Measurements from ENCODE around the gene CEP72. TPM values are rescaled to one million over a fixed set of nuclear protein-coding genes. Genes with fewer than 3 reads are reported as not detected.

CEP72 gene
- total RNA-seq, 3 donors from 2014 or later, result 1.9 to 10.5 (median 4.3) TPM

GRCh38 chr5:571791-572190 lies 40.3 kb upstream of the CEP72 start:
- Histone ChIP-seq H3K4me3 (no peak overlapping the region), H3K9me3 (peaks cover 4 to 13% of the 10 kb centered on the region in 2 donors), H3K27me3 (peaks cover 0 to 54% of the 10 kb centered on the region in 2 donors), H3K4me1 (no peaks in the 10 kb centered on the region), H3K36me3 (no peaks in the 10 kb centered on the region), H3K27ac (no peak overlapping the region)
- DNase-seq (ENCODE audit: low spot score in 2 of 2), result no peak
- TF ChIP-seq CTCF (IDR thresholded peaks at IDR 0.05) (no peak), POLR2A (IDR thresholded peaks at IDR 0.05) (no peak), POLR2AphosphoS5 (IDR thresholded peaks at IDR 0.05) (no peak)
- intact Hi-C loops (cut with DNase I; ENCODE audit: low total_unique reads), result no loop called here

GRCh38 chr5:572398-573019 lies 39.6 kb upstream of the CEP72 start:
- intact Hi-C loops (cut with DNase I; ENCODE audit: low total_unique reads), result no loop called here
- DNase-seq (ENCODE audit: low spot score in 2 of 2), result no peak
- Histone ChIP-seq H3K27me3 (peaks cover 0 to 49% of the 10 kb centered on the region in 2 donors), H3K9me3 (peaks cover 4 to 20% of the 10 kb centered on the region in 2 donors), H3K4me1 (no peaks in the 10 kb centered on the region), H3K4me3 (no peak overlapping the region), H3K27ac (no peak overlapping the region), H3K36me3 (no peaks in the 10 kb centered on the region)
- no peak for TF ChIP-seq POLR2A (IDR thresholded peaks at IDR 0.05)
- TF ChIP-seq CTCF (IDR thresholded peaks at IDR 0.05), result no peak
- no peak for TF ChIP-seq POLR2AphosphoS5 (IDR thresholded peaks at IDR 0.05)

- peaks cover 4 to 23% of the 10 kb centered on the region in 2 donors for H3K9me3 ChIP-seq
- H3K4me3 ChIP-seq, result no peak overlapping the region
- intact Hi-C loops (cut with DNase I; ENCODE audit: low total_unique reads), result no loop called here
- no peak overlapping the region for H3K27ac ChIP-seq
- no peaks in the 10 kb centered on the region for H3K36me3 ChIP-seq
- no peaks in the 10 kb centered on the region for H3K4me1 ChIP-seq
- peaks cover 0 to 42% of the 10 kb centered on the region in 2 donors for H3K27me3 ChIP-seq
- DNase-seq (ENCODE audit: low spot score in 2 of 2), result no peak
- no peak for TF ChIP-seq CTCF (IDR thresholded peaks at IDR 0.05)
- no peak for TF ChIP-seq POLR2AphosphoS5 (IDR thresholded peaks at IDR 0.05)
- TF ChIP-seq POLR2A (IDR thresholded peaks at IDR 0.05), result no peak
Measured at GRCh38 chr5:573206-573605, 38.9 kb upstream of the CEP72 start.

GRCh38 chr5:573976-574375 lies 38.2 kb upstream of the CEP72 start:
- peaks cover 0 to 39% of the 10 kb centered on the region in 2 donors for H3K27me3 ChIP-seq
- no peak for DNase-seq (ENCODE audit: low spot score in 2 of 2)

More at GRCh38 chr5:573976-574375, 38.2 kb upstream of the CEP72 start:
- Histone ChIP-seq H3K4me3 (no peak overlapping the region), H3K4me1 (no peaks in the 10 kb centered on the region), H3K27ac (no peak overlapping the region), H3K9me3 (peaks cover 4 to 23% of the 10 kb centered on the region in 2 donors), H3K36me3 (no peaks in the 10 kb centered on the region)
- TF ChIP-seq CTCF (IDR thresholded peaks at IDR 0.05) (no peak), POLR2AphosphoS5 (IDR thresholded peaks at IDR 0.05) (no peak), POLR2A (IDR thresholded peaks at IDR 0.05) (no peak)
- intact Hi-C loops (cut with DNase I; ENCODE audit: low total_unique reads), result no loop called here

Data from breast epithelium (tissue), 4 donors.